ENCODE data around the gene VAC14. TPM values are rescaled to one million over a fixed set of nuclear protein-coding genes. Genes with fewer than 3 reads are reported as not detected.

Gene VAC14
- total and polyA plus RNA-seq, 2 of the 8 experiments (the other 6 are each of a cell fraction or from before 2014, with no cell fraction given), result 56.0 to 108 TPM

- TF ChIP-seq MAX (IDR thresholded peaks at IDR 0.05) (no peak), HDAC2 (IDR thresholded peaks at IDR 0.05; ENCODE audit: borderline replicate concordance in 1 of 2, low read depth in 2 of 2, low read length in 2 of 2) (no peak), RBBP5 (IDR thresholded peaks at IDR 0.05; ENCODE audit: borderline replicate concordance, low read depth, low read length) (no peak), SIRT6 (IDR thresholded peaks at IDR 0.05; ENCODE audit: low read length) (no peak), TBP (IDR thresholded peaks at IDR 0.05; ENCODE audit: low read depth, low read length) (no peak)
Measured at GRCh38 chr16:70740174-70740913, 60.6 kb downstream of the VAC14 start (continued).
